ENCODE data around the gene KIAA0753. TPM values are rescaled to one million over a fixed set of nuclear protein-coding genes. Genes with fewer than 3 reads are reported as not detected.

Gene KIAA0753
- total and polyA plus RNA-seq, 7 donors = 3.6 to 18.3 (median 14.1) TPM

GRCh38 chr17:6643451-6644125 lies 3.1 kb upstream of the KIAA0753 start:
- no peaks in the 10 kb centered on the region for H3K9me3 ChIP-seq
- H3K4me3 ChIP-seq = no peak overlapping the region
- TF ChIP-seq CTCF (IDR thresholded peaks at IDR 0.05) (no peak), POLR2A (IDR thresholded peaks at IDR 0.05) (no peak), POLR2AphosphoS5 (IDR thresholded peaks at IDR 0.05) (no peak), EP300 (IDR thresholded peaks at IDR 0.05) (no peak)
- peaks cover 0 to 60% (median 11%) of the 10 kb centered on the region in 4 donors for H3K36me3 ChIP-seq
- H3K4me1 ChIP-seq = peaks cover 0 to 29% (median 22%) of the 10 kb centered on the region in 4 donors
- H3K27me3 ChIP-seq = no peaks in the 10 kb centered on the region
- no peak overlapping the region for H3K27ac ChIP-seq
- intact Hi-C loops (cut with DNase I) = loop anchor here (5.0 to 10.0 kb wide), 2 partner anchors 171 to 761 kb away; partner anchors contain the start of genes NLGN2 and TMEM256
- no peak for DNase-seq
- WGBS, 2 donors = 82 to 84% methylated on average over 5 of the region's 5 CpGs

- peaks cover 0 to 31% (median 29%) of the 10 kb centered on the region in 4 donors for H3K4me1 ChIP-seq
- no peaks in the 10 kb centered on the region for H3K9me3 ChIP-seq
- 33 to 54% methylated on average over 2 of the region's 2 CpGs for WGBS, 2 donors
- no peak overlapping the region for H3K27ac ChIP-seq
- no peaks in the 10 kb centered on the region for H3K27me3 ChIP-seq
- intact Hi-C loops (cut with DNase I) = loop anchor here (5.0 to 10.0 kb wide), 2 partner anchors 170 to 762 kb away; partner anchors contain the start of genes NLGN2 and TMEM256
- peaks cover 0 to 50% (median 11%) of the 10 kb centered on the region in 4 donors for H3K36me3 ChIP-seq
- no peak for DNase-seq
- H3K4me3 ChIP-seq = no peak overlapping the region
- TF ChIP-seq CTCF (IDR thresholded peaks at IDR 0.05) = no peak
- TF ChIP-seq POLR2A (IDR thresholded peaks at IDR 0.05) = no peak
- TF ChIP-seq EP300 (IDR thresholded peaks at IDR 0.05) = no peak
- no peak for TF ChIP-seq POLR2AphosphoS5 (IDR thresholded peaks at IDR 0.05)
Observed at GRCh38 chr17:6642592-6642991, 2.1 kb upstream of the KIAA0753 start.

GRCh38 chr17:6641247-6641863 lies 844 bp upstream of the KIAA0753 start:
- Histone ChIP-seq H3K27ac (peak overlapping the region; percentile 80 to 88 (median 85)), H3K4me3 (peak overlapping the region; percentile 71 to 84 (median 80)), H3K27me3 (no peaks in the 10 kb centered on the region), H3K9me3 (no peaks in the 10 kb centered on the region), H3K36me3 (peaks cover 0 to 38% (median 11%) of the 10 kb centered on the region in 4 donors), H3K4me1 (peaks cover 0 to 39% (median 32%) of the 10 kb centered on the region in 4 donors)
- intact Hi-C loops (cut with DNase I) = loop anchor here (5.0 to 10.0 kb wide), 2 partner anchors 169 to 763 kb away; partner anchors contain the start of genes NLGN2 and TMEM256
- no peak for TF ChIP-seq CTCF (IDR thresholded peaks at IDR 0.05)
- TF ChIP-seq EP300 (IDR thresholded peaks at IDR 0.05) = no peak
- no peak for TF ChIP-seq POLR2A (IDR thresholded peaks at IDR 0.05)
- no peak for TF ChIP-seq POLR2AphosphoS5 (IDR thresholded peaks at IDR 0.05)
- 2 to 5% methylated on average over 20 of the region's 20 CpGs for WGBS, 2 donors
- DNase-seq = no peak

GRCh38 chr17:6639586-6640535 lies 650 bp downstream of the KIAA0753 start:
- H3K4me3 ChIP-seq = peak overlapping the region; percentile 71 to 84 (median 80)
- peak; percentile 71 for DNase-seq
- intact Hi-C loops (cut with DNase I) = loop anchor here (5.0 to 10.0 kb wide), 2 partner anchors 168 to 765 kb away; partner anchors contain the start of genes NLGN2 and TMEM256
- peaks cover 0 to 39% (median 32%) of the 10 kb centered on the region in 4 donors for H3K4me1 ChIP-seq
- H3K27me3 ChIP-seq = no peaks in the 10 kb centered on the region
- no peaks in the 10 kb centered on the region for H3K9me3 ChIP-seq
- 1% methylated on average over 67 of the region's 67 CpGs for WGBS, 2 donors
- TF ChIP-seq POLR2AphosphoS5 (IDR thresholded peaks at IDR 0.05) (no peak), CTCF (IDR thresholded peaks at IDR 0.05) (no peak), EP300 (IDR thresholded peaks at IDR 0.05) (no peak), POLR2A (IDR thresholded peaks at IDR 0.05) (no peak)
- peak overlapping the region; percentile 80 to 88 (median 85) for H3K27ac ChIP-seq
- H3K36me3 ChIP-seq = peaks cover 0 to 26% (median 8%) of the 10 kb centered on the region in 4 donors

Data from sigmoid colon (tissue), 7 donors.